Panc1 (cell line): Measurements from ENCODE around the gene OMD. TPM values are rescaled to one million over a fixed set of nuclear protein-coding genes. Genes with fewer than 3 reads are reported as not detected.

ENCODE experiments used
- ATAC-seq: fragments of 200-7000 bp; cut with Tn5 transposase; 2 replicates; pipeline ENCODE4 v1.9.1; 2020; ENCODE audit warnings: mild to moderate bottlenecking, moderate library complexity
- BruUV-seq: library from RNA; stranded (reverse); fragments of 400-500 nt; replicated peaks from 2 replicates; lab custom pipeline; 2021; lab: Mats Ljungman, UMichigan
- CTCF ChIA-PET: fragments of 300-600 bp; sonication (Branson Sonifier 250); formaldehyde crosslinking; loops from one replicate; lab custom pipeline; 2022; ENCODE audit warnings: antibody characterized with exemption; lab: Charles Lee
- POLR2A ChIA-PET: fragments of 300-600 bp; sonication (Branson Sonifier 250); formaldehyde crosslinking; loops from one replicate; lab custom pipeline; 2022; ENCODE audit warnings: antibody characterized with exemption; lab: Charles Lee
- DNase-seq: peaks from one replicate; pipeline ENCODE4 v3.0.0-alpha.2; 2010; ENCODE audit warnings: low read depth, low spot score
- H3K27ac ChIP-seq: 2 replicates; pipeline ENCODE4 v1.5.1; 2011; ENCODE audit warnings: mild to moderate bottlenecking, low read length, inconsistent platforms
- H3K27me3 ChIP-seq: fragments of 200-500 bp; sonication (Bioruptor generic); 2 replicates; pipeline ENCODE4 v1.6.0; 2014; ENCODE audit warnings: low read length, inconsistent platforms; ENCODE audit not compliant: control insufficient read depth, insufficient read depth
- H3K36me3 ChIP-seq: fragments of 200-500 bp; sonication (Bioruptor generic); 2 replicates; pipeline ENCODE4 v1.5.1; 2014; ENCODE audit warnings: inconsistent platforms, mild to moderate bottlenecking, low read length, moderate library complexity; ENCODE audit not compliant: control insufficient read depth, insufficient read depth
- H3K4me1 ChIP-seq: 2 replicates; pipeline ENCODE4 v1.5.1; 2011; ENCODE audit warnings: inconsistent platforms, mild to moderate bottlenecking, low read length, moderate library complexity; ENCODE audit not compliant: control insufficient read depth, insufficient read depth
- H3K4me3 ChIP-seq, 2 experiments: 2 replicates each; pipeline ENCODE4 v1.5.1; 2011 to 2012; ENCODE audit warnings: low read depth in 2 of 2, low read length in 2 of 2, mild to moderate bottlenecking in 2 of 2, inconsistent platforms in 1 of 2, moderate library complexity in 1 of 2
- H3K9me3 ChIP-seq: fragments of 200-500 bp; sonication (Bioruptor generic); 2 replicates; pipeline ENCODE4 v1.5.1; 2014; ENCODE audit warnings: low read depth, mild to moderate bottlenecking, inconsistent platforms, low read length, moderate library complexity; ENCODE audit not compliant: control insufficient read depth, insufficient read depth
- POLR2AphosphoS5 ChIP-seq: IDR thresholded peaks from 2 replicates; pipeline ENCODE4 v1.6.1; 2012; ENCODE audit warnings: mild to moderate bottlenecking, low read depth, low read length, moderate library complexity
- SIN3A ChIP-seq: IDR thresholded peaks from 2 replicates; pipeline ENCODE4 v1.6.1; 2012; ENCODE audit warnings: low read depth, mild to moderate bottlenecking, low read length, moderate library complexity, borderline replicate concordance; ENCODE audit not compliant: insufficient read depth
- TCF7L2 ChIP-seq: IDR thresholded peaks from 2 replicates; pipeline ENCODE4 v1.6.1; 2011; ENCODE audit warnings: mild to moderate bottlenecking, low read depth, low read length, inconsistent platforms
- in situ Hi-C: cut with HindIII; loops from 2 replicates; pipeline ENCODE4 v1.10.0; 2016; ENCODE audit warnings: low sequenced_read_pairs, low pct_unique_long_range_greater_than_20kb
- intact Hi-C: fragments of 100-400 bp; cut with micrococcal nuclease; formaldehyde crosslinking; loops from one replicate; pipeline ENCODE4 v1.10.0; 2022; ENCODE audit not compliant: unreplicated experiment
- total RNA-seq: library from RNA; stranded (reverse); gene quantifications from one replicate; pipeline ENCODE4 v1.2.1, GENCODE V29; 2021; ENCODE audit not compliant: unreplicated experiment
- TF ChIP-seq, protein P1 (sequence below): fragments of 450-650 bp; IDR thresholded peaks from 2 replicates; pipeline ENCODE4 v1.5.1; 2017; ENCODE audit warnings: mild to moderate bottlenecking
- TF ChIP-seq, protein P2 (sequence below), 2 experiments: IDR thresholded peaks; 2 replicates each; pipeline ENCODE4 v1.6.1; 2011 to 2012; ENCODE audit warnings: low read depth in 2 of 2, control low read depth in 1 of 2, low read length in 1 of 2, mild to moderate bottlenecking in 1 of 2, moderate library complexity in 1 of 2; ENCODE audit not compliant: insufficient read depth in 1 of 2

The OMD gene
- total RNA-seq, 1 experiment from 2014 or later, result not detected

DNA sequence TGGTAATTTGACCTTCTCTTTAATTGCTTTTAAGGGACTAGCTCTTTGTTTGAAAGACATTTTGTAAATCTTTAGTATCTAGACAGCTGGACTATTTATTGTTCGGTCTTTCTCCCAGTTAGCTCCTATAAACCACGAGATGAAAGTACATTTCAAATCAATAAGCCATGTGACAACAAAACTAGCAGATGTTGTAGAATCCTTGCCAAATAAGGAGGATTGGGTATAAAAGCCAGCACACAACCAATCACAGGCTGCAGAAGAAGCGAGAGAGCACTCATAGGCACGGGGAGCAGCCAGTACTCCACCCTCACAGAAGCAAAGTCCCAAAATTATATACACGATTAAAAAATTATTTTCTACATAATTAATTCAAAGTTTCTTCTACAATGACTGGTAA is 8.1 kb upstream of the OMD start:
- ATAC-seq, result no peak
- ChIA-PET POLR2A (no interaction called here), CTCF (no interaction called here)
- Histone ChIP-seq H3K4me3 (no peak overlapping the region), H3K27me3 (no peaks in the 10 kb centered on the region), H3K9me3 (no peaks in the 10 kb centered on the region), H3K27ac (no peak overlapping the region), H3K4me1 (no peaks in the 10 kb centered on the region), H3K36me3 (no peaks in the 10 kb centered on the region)
- intact Hi-C loops (no loop called here), in situ Hi-C loops (no loop called here)
- no peak for DNase-seq
- BruUV-seq, result no TSS peak
- no peak for TF ChIP-seq SIN3A
- TF ChIP-seq TCF7L2, result no peak
- TF ChIP-seq POLR2AphosphoS5, result no peak
- TF ChIP-seq, protein P1, sequence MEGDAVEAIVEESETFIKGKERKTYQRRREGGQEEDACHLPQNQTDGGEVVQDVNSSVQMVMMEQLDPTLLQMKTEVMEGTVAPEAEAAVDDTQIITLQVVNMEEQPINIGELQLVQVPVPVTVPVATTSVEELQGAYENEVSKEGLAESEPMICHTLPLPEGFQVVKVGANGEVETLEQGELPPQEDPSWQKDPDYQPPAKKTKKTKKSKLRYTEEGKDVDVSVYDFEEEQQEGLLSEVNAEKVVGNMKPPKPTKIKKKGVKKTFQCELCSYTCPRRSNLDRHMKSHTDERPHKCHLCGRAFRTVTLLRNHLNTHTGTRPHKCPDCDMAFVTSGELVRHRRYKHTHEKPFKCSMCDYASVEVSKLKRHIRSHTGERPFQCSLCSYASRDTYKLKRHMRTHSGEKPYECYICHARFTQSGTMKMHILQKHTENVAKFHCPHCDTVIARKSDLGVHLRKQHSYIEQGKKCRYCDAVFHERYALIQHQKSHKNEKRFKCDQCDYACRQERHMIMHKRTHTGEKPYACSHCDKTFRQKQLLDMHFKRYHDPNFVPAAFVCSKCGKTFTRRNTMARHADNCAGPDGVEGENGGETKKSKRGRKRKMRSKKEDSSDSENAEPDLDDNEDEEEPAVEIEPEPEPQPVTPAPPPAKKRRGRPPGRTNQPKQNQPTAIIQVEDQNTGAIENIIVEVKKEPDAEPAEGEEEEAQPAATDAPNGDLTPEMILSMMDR, result no peak

DNA sequence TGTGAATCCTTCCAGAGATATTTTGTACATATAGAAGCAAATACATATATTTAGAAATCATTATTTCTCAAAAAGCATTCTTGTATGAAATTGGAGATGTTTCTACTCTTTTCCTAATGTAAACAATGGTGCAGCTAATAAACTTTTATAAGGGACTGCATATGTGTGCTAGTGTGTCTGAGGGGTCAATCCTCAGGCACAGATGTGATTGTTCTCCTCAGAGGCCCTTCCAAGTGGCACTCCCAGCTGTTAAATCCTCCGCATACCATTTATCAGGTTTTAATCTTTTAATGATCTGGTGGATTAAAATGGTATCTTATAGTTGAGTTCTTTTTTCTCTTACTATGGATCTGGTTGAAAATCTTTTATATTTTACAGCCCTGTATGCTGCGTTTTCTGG is 5.6 kb upstream of the OMD start:
- CTCF ChIA-PET, result no interaction called here
- no TSS peak for BruUV-seq
- H3K9me3 ChIP-seq, result no peaks in the 10 kb centered on the region
- no peak overlapping the region for H3K27ac ChIP-seq
- no peak for DNase-seq
- in situ Hi-C loops, result no loop called here
- intact Hi-C loops, result no loop called here
- H3K27me3 ChIP-seq, result no peaks in the 10 kb centered on the region
- no peak overlapping the region for H3K4me3 ChIP-seq
- POLR2A ChIA-PET, result no interaction called here
- TF ChIP-seq, protein P2, sequence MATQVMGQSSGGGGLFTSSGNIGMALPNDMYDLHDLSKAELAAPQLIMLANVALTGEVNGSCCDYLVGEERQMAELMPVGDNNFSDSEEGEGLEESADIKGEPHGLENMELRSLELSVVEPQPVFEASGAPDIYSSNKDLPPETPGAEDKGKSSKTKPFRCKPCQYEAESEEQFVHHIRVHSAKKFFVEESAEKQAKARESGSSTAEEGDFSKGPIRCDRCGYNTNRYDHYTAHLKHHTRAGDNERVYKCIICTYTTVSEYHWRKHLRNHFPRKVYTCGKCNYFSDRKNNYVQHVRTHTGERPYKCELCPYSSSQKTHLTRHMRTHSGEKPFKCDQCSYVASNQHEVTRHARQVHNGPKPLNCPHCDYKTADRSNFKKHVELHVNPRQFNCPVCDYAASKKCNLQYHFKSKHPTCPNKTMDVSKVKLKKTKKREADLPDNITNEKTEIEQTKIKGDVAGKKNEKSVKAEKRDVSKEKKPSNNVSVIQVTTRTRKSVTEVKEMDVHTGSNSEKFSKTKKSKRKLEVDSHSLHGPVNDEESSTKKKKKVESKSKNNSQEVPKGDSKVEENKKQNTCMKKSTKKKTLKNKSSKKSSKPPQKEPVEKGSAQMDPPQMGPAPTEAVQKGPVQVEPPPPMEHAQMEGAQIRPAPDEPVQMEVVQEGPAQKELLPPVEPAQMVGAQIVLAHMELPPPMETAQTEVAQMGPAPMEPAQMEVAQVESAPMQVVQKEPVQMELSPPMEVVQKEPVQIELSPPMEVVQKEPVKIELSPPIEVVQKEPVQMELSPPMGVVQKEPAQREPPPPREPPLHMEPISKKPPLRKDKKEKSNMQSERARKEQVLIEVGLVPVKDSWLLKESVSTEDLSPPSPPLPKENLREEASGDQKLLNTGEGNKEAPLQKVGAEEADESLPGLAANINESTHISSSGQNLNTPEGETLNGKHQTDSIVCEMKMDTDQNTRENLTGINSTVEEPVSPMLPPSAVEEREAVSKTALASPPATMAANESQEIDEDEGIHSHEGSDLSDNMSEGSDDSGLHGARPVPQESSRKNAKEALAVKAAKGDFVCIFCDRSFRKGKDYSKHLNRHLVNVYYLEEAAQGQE (IDR thresholded peaks at IDR 0.05; ENCODE audit: insufficient read depth in 1 of 2, low read depth in 2 of 2, low read length in 1 of 2), result no peak
- TF ChIP-seq POLR2AphosphoS5 (no peak), TCF7L2 (no peak), SIN3A (no peak)
- TF ChIP-seq, protein P1, result no peak
- H3K4me1 ChIP-seq, result no peaks in the 10 kb centered on the region
- no peaks in the 10 kb centered on the region for H3K36me3 ChIP-seq
- ATAC-seq, result no peak
